Esophagus squamous epithelium (tissue), 5 donors: ENCODE measurements around the gene MVB12B. TPM values are rescaled to one million over a fixed set of nuclear protein-coding genes. Genes with fewer than 3 reads are reported as not detected.

ENCODE experiments used
- DNase-seq: peaks from one replicate; lab custom pipeline; 2025; lab: John Stamatoyannopoulos, UW
- H3K27ac ChIP-seq, 4 donors: fragments of 200-600 bp; sonication (generic); one replicate each; pipeline ENCODE4 v1.5.1; 2016 to 2019; ENCODE audit warnings: mild to moderate bottlenecking in 1 of 4
- H3K27me3 ChIP-seq, 4 donors: fragments of 200-600 bp; sonication (generic); 1 replicate in 3 of 4; 2 replicates in 1 of 4; pipeline versions ENCODE4 v1.5.1 to v1.6.0; 2017 to 2021; ENCODE audit warnings: antibody characterized with exemption in 1 of 4
- H3K36me3 ChIP-seq, 3 donors: fragments of 200-600 bp; sonication (generic); one replicate each; pipeline ENCODE4 v1.5.1; 2016 to 2019
- H3K4me1 ChIP-seq, 3 donors: fragments of 200-600 bp; sonication (generic); one replicate each; pipeline ENCODE4 v1.5.1; 2017 to 2019
- H3K4me3 ChIP-seq, 4 donors: fragments of 200-600 bp; sonication (generic); 1 replicate in 3 of 4; 2 replicates in 1 of 4; pipeline ENCODE4 v1.5.1; 2016 to 2019; ENCODE audit warnings: mild to moderate bottlenecking in 2 of 4, moderate library complexity in 1 of 4
- H3K9me3 ChIP-seq, 3 donors: fragments of 200-600 bp; sonication (generic); one replicate each; pipeline ENCODE4 v1.5.1; 2016 to 2019
- POLR2A ChIP-seq, 4 donors: fragments of 450-650 bp; IDR thresholded peaks; one replicate each; pipeline ENCODE4 v1.6.1; 2017; ENCODE audit warnings: antibody characterized with exemption in 4 of 4, mild to moderate bottlenecking in 4 of 4, moderate library complexity in 3 of 4
- WGBS, 2 donors: methylation state at CpG; one replicate each; pipeline ENCODE4 v1.1.5; 2018; 5-methylcytosine and 5-hydroxymethylcytosine counted together
- intact Hi-C: fragments of 100-400 bp; cut with DNase I; formaldehyde crosslinking; loops from one replicate; pipeline ENCODE4 v1.15.0; 2022
- total RNA-seq, 4 donors: library from RNA; depleted of rRNA; stranded (reverse); fragments of >200 nt; gene quantifications; one replicate each; pipeline ENCODE4 v1.1.0, GENCODE V29; 2016
- TF ChIP-seq, protein P1 (sequence below), 6 experiments: fragments of 450-650 bp in 4 of 6; fragments of 200-600 bp in 2 of 6; sonication (generic) in 2 of 6; IDR thresholded peaks; one replicate each; pipeline ENCODE4 v1.5.1; 2016 to 2019; ENCODE audit warnings: antibody characterized with exemption in 6 of 6, mild to moderate bottlenecking in 4 of 6, moderate library complexity in 4 of 6
- donor health status: DM: yes; HTN: yes; CAD: no.

MVB12B gene
- total RNA-seq, 4 donors from 2014 or later, result 3.2 to 13.2 (median 5.3) TPM

DNA sequence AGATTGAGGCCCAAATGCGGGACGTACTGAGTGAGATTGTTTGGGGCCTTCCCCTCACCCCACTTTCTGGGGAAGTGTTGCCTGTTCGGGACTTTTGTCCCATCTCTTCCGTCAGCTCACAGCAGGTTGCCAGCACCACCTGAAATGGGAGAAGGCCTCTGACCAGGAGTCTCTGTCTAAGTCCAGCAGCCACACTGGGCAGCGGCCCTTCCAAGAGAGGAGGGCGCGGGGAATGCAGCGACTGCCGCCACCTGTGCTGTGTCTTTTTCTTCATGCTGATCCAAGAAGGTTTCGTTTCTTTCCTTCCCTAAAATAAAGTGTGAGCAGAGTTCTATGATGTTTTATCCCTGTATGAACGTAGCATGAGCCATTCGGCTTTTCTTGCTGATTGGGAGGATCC is 152.9 kb downstream of the MVB12B start:
- Histone ChIP-seq H3K4me1 (peaks cover 0 to 10% (median 3%) of the 10 kb centered on the region in 3 donors), H3K27me3 (no peaks in the 10 kb centered on the region), H3K9me3 (no peaks in the 10 kb centered on the region), H3K36me3 (peaks cover 0 to 49% (median 0%) of the 10 kb centered on the region in 3 donors), H3K4me3 (no peak overlapping the region), H3K27ac (no peak overlapping the region)
- intact Hi-C loops, result no loop called here
- 92% methylated on average over 9 to 12 of the region's 12 CpGs for WGBS, 2 donors
- DNase-seq, result no peak
- TF ChIP-seq, protein P1, sequence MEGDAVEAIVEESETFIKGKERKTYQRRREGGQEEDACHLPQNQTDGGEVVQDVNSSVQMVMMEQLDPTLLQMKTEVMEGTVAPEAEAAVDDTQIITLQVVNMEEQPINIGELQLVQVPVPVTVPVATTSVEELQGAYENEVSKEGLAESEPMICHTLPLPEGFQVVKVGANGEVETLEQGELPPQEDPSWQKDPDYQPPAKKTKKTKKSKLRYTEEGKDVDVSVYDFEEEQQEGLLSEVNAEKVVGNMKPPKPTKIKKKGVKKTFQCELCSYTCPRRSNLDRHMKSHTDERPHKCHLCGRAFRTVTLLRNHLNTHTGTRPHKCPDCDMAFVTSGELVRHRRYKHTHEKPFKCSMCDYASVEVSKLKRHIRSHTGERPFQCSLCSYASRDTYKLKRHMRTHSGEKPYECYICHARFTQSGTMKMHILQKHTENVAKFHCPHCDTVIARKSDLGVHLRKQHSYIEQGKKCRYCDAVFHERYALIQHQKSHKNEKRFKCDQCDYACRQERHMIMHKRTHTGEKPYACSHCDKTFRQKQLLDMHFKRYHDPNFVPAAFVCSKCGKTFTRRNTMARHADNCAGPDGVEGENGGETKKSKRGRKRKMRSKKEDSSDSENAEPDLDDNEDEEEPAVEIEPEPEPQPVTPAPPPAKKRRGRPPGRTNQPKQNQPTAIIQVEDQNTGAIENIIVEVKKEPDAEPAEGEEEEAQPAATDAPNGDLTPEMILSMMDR (IDR thresholded peaks at IDR 0.05), result no peak
- no peak for TF ChIP-seq POLR2A (IDR thresholded peaks at IDR 0.05)

DNA sequence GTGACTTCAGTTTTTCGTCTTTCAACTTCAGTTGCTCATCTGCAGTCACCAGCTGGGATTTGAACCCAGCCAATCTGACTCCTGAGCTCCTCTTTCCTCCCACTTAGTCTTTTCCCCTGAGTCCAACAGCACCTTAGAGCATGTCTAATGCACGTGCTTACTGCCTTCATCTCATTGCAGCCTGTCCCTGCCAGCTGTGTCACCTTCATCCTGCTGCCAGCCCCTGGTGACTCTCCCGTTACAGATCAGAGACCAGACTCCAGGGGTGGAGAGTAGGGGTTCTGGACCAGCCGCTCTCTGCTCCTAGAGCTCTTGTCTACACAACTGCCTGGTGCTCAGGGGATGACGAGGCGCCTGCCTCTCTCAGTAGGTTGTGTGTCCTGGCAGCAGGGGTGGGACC is 154.2 kb downstream of the MVB12B start:
- H3K27ac ChIP-seq, result no peak overlapping the region
- H3K9me3 ChIP-seq, result no peaks in the 10 kb centered on the region
- 72 to 98% methylated on average over 4 to 5 of the region's 6 CpGs for WGBS, 2 donors
- no peak for DNase-seq
- H3K36me3 ChIP-seq, result peaks cover 0 to 49% (median 0%) of the 10 kb centered on the region in 3 donors
- no peak overlapping the region for H3K4me3 ChIP-seq
- TF ChIP-seq, protein P1 (IDR thresholded peaks at IDR 0.05), result no peak
- TF ChIP-seq POLR2A (IDR thresholded peaks at IDR 0.05), result no peak
- intact Hi-C loops, result no loop called here
- H3K27me3 ChIP-seq, result no peaks in the 10 kb centered on the region
- H3K4me1 ChIP-seq, result peaks cover 0 to 10% (median 3%) of the 10 kb centered on the region in 3 donors

DNA sequence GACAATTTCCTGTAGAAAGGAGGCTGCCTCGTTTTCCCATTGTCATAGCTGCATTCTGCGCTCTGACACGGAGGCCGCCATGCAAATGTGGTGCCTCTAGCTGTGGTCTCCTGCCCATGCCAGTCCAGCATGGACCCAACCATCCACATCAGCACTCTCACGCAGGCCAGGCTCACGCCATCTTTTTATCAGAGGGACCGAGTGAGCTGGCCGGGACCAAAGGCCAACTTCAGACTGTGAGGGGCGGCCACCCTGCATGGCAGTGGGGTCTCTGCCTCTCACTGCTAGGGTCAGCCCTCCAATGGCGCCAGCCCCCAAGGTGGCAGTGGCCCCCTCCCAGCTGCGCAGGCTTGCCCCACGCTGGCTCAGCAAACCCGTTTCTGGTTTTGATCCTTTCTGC is 155.2 kb downstream of the MVB12B start:
- no peak overlapping the region for H3K27ac ChIP-seq
- peaks cover 0 to 59% (median 0%) of the 10 kb centered on the region in 3 donors for H3K36me3 ChIP-seq
- H3K9me3 ChIP-seq, result no peaks in the 10 kb centered on the region
- 93 to 94% methylated on average over 3 to 5 of the region's 13 CpGs for WGBS, 2 donors
- no peak for DNase-seq
- H3K4me3 ChIP-seq, result no peak overlapping the region
- intact Hi-C loops, result no loop called here
- no peak for TF ChIP-seq POLR2A (IDR thresholded peaks at IDR 0.05)
- TF ChIP-seq, protein P1 (IDR thresholded peaks at IDR 0.05), result no peak
- H3K27me3 ChIP-seq, result no peaks in the 10 kb centered on the region
- peaks cover 0 to 10% (median 3%) of the 10 kb centered on the region in 3 donors for H3K4me1 ChIP-seq

DNA sequence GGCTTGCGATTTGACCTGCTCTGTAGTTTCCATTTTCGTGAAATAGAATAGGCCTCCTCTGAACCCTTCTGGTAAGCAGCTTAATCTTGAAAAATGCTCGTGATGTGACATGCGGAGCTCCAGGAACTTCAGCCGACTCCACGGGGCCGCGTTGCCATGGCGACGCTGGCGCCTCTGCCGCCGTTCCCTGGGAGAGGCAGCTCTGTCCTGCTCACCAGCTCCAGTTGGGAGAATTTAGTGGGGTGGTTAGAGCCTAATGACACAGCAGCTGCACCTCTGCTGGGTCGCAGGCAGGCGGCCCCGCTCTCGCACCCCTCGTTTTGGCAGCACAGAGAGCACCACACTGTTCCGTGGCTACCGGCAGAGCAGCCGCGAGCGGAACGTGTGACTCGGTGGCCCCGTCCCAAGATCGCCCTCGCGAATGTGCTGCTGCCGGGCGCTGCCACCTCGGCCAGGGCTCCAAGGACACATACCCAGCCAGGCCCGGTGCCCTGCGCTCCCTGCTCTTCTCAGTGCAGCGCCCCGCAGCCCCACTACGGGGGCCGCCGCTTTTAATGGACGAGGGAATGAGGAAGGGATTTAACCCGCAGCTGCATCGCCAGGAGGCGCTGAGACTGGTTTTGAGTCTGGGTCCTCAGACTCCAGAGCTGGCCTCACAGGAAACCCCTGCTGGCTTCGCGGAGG is 155.9 kb downstream of the MVB12B start:
- H3K4me3 ChIP-seq, result peak overlapping the region in 1 of 4 donors; percentile 32
- no peaks in the 10 kb centered on the region for H3K27me3 ChIP-seq
- 68 to 88% methylated on average over 5 to 13 of the region's 45 CpGs for WGBS, 2 donors
- H3K27ac ChIP-seq, result no peak overlapping the region
- intact Hi-C loops, result no loop called here
- TF ChIP-seq, protein P1 (IDR thresholded peaks at IDR 0.05), result no peak
- TF ChIP-seq POLR2A (IDR thresholded peaks at IDR 0.05), result no peak
- DNase-seq, result no peak
- peaks cover 0 to 62% (median 0%) of the 10 kb centered on the region in 3 donors for H3K36me3 ChIP-seq
- no peaks in the 10 kb centered on the region for H3K9me3 ChIP-seq
- peaks cover 0 to 10% (median 3%) of the 10 kb centered on the region in 3 donors for H3K4me1 ChIP-seq

DNA sequence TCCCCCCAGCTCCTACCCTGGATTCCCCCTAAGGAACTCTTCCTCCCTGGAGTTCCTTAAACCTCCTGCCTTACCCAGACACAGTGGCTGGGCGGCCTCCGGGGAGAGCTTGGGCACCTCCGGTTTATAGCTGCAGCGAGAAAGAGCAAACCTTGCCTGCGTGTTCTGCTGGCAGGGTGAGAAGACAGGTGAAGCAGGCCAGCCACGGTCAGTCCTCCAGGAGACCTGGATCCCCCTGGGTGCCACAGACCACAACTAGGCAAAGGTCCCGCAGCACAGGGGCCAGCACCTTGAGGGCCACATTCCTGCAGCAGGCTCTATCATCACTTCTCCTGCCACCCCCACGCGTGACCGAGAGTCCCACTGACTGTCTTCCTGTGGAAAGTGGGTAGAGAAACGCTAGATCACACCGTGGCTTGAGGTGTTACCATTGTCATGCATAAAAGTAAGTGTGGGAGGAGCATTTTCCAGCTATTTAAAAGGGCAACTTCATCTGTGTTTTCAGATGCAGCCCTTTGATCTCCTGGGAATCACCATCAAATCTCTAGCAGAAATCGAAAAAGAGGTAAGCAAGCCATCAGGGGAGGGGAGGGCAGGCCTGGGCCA is 156.9 kb downstream of the MVB12B start:
- WGBS, 2 donors, result 83 to 84% methylated on average over 6 to 8 of the region's 13 CpGs
- TF ChIP-seq, protein P1 (IDR thresholded peaks at IDR 0.05), result no peak
- TF ChIP-seq POLR2A (IDR thresholded peaks at IDR 0.05), result no peak
- Histone ChIP-seq H3K36me3 (peaks cover 0 to 62% (median 0%) of the 10 kb centered on the region in 3 donors), H3K9me3 (no peaks in the 10 kb centered on the region), H3K4me1 (peaks cover 0 to 10% (median 3%) of the 10 kb centered on the region in 3 donors), H3K27ac (no peak overlapping the region), H3K4me3 (no peak overlapping the region), H3K27me3 (no peaks in the 10 kb centered on the region)
- intact Hi-C loops, result no loop called here
- no peak for DNase-seq
